ENCODE measurements around the gene NEU1. TPM values are rescaled to one million over a fixed set of nuclear protein-coding genes. Genes with fewer than 3 reads are reported as not detected.

The NEU1 gene
- total RNA-seq, 1 experiment from 2014 or later: 44.8 TPM

- TF ChIP-seq HMGXB4 (CRISPR knock-in tag; IDR thresholded peaks at IDR 0.05) (0 out of 2 replicates have a peak, but pooled peaks have one; percentile 43), ESRRA (CRISPR knock-in tag; IDR thresholded peaks at IDR 0.05; ENCODE audit: borderline replicate concordance) (no peak), HMGA2 (CRISPR knock-in tag; IDR thresholded peaks at IDR 0.05) (no peak), E2F4 (CRISPR knock-in tag; IDR thresholded peaks at IDR 0.05; ENCODE audit: borderline replicate concordance, low read depth) (no peak)
Measured at GRCh38 chr6:31901415-31901952, 38.9 kb upstream of the NEU1 start (continued).

DNA sequence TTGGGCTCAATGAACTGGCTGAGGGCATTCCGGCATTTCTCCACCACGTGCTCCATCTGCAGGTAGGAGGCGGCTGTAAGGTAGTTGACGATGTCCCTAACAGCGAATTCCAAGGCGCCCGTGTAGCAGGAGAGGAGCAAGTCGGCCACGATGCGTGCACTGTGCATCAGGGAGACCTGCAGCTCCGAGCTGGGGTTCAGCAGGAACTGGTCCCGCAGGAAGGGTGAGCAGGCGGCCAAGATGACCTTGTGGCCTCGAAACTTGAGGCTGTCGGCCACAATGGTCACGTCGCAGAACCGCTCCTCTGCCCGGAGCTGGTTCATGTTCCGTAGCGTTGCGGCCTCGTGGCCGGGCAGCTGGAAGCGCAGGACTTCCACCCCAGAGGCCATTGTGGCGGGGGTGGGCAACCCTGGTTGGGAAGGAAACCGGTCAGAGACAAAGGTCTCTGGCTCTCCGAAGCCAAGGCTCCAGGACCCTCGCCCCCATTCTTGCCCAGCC, 38.3 kb upstream of the NEU1 start:
- ATAC-seq: peak; percentile 3; the same call in 1 of the 2 replicates
- DNase-seq (ENCODE audit: low spot score): peak; percentile 40
- Mint-ChIP-seq H3K4me1 (peaks cover 23% of the 10 kb centered on the region), H3K9me3 (no peaks in the 10 kb centered on the region), H3K4me3 (peak overlapping the region; percentile 64), H3K27ac (peak overlapping the region; percentile 11; the same call in 1 of the 2 replicates), H3K27me3 (ENCODE audit: low read depth) (peaks cover 5% of the 10 kb centered on the region), H3K36me3 (peaks cover 2% of the 10 kb centered on the region; the same call in 1 of the 2 replicates)
- ChIA-PET CTCF (interaction anchor here (0.6 to 1.4 kb wide), 3 partner anchors 22 to 51 kb away, joined by 3 to 7 read pairs (median 4); partner anchors contain the start of gene NEU1), POLR2A (no interaction called here)
- no peak for TF ChIP-seq ETV6 (CRISPR knock-in tag; IDR thresholded peaks at IDR 0.05)
- no peak for TF ChIP-seq ZNF232 (CRISPR knock-in tag; IDR thresholded peaks at IDR 0.05)
- TF ChIP-seq, protein P1, sequence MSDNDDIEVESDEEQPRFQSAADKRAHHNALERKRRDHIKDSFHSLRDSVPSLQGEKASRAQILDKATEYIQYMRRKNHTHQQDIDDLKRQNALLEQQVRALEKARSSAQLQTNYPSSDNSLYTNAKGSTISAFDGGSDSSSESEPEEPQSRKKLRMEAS (CRISPR knock-in tag; IDR thresholded peaks at IDR 0.05): peak; percentile 90
- TF ChIP-seq FOXP1 (CRISPR knock-in tag; IDR thresholded peaks at IDR 0.05; ENCODE audit: borderline replicate concordance): peak; percentile 44; the same call in 1 of the 2 replicates
- TF ChIP-seq ZNF121 (CRISPR knock-in tag; IDR thresholded peaks at IDR 0.05): no peak
- no peak for TF ChIP-seq RORB (CRISPR knock-in tag; IDR thresholded peaks at IDR 0.05)
- TF ChIP-seq, protein P2, sequence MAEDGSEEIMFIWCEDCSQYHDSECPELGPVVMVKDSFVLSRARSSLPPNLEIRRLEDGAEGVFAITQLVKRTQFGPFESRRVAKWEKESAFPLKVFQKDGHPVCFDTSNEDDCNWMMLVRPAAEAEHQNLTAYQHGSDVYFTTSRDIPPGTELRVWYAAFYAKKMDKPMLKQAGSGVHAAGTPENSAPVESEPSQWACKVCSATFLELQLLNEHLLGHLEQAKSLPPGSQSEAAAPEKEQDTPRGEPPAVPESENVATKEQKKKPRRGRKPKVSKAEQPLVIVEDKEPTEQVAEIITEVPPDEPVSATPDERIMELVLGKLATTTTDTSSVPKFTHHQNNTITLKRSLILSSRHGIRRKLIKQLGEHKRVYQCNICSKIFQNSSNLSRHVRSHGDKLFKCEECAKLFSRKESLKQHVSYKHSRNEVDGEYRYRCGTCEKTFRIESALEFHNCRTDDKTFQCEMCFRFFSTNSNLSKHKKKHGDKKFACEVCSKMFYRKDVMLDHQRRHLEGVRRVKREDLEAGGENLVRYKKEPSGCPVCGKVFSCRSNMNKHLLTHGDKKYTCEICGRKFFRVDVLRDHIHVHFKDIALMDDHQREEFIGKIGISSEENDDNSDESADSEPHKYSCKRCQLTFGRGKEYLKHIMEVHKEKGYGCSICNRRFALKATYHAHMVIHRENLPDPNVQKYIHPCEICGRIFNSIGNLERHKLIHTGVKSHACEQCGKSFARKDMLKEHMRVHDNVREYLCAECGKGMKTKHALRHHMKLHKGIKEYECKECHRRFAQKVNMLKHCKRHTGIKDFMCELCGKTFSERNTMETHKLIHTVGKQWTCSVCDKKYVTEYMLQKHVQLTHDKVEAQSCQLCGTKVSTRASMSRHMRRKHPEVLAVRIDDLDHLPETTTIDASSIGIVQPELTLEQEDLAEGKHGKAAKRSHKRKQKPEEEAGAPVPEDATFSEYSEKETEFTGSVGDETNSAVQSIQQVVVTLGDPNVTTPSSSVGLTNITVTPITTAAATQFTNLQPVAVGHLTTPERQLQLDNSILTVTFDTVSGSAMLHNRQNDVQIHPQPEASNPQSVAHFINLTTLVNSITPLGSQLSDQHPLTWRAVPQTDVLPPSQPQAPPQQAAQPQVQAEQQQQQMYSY (CRISPR knock-in tag; IDR thresholded peaks at IDR 0.05): no peak
- no peak for TF ChIP-seq ZNF425 (CRISPR knock-in tag; conservative IDR thresholded peaks at IDR 0.05)
- TF ChIP-seq SP1 (CRISPR knock-in tag; conservative IDR thresholded peaks at IDR 0.05): no peak
- TF ChIP-seq, protein P3, sequence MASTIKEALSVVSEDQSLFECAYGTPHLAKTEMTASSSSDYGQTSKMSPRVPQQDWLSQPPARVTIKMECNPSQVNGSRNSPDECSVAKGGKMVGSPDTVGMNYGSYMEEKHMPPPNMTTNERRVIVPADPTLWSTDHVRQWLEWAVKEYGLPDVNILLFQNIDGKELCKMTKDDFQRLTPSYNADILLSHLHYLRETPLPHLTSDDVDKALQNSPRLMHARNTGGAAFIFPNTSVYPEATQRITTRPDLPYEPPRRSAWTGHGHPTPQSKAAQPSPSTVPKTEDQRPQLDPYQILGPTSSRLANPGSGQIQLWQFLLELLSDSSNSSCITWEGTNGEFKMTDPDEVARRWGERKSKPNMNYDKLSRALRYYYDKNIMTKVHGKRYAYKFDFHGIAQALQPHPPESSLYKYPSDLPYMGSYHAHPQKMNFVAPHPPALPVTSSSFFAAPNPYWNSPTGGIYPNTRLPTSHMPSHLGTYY (CRISPR knock-in tag; IDR thresholded peaks at IDR 0.05): no peak
- TF ChIP-seq, protein P4, sequence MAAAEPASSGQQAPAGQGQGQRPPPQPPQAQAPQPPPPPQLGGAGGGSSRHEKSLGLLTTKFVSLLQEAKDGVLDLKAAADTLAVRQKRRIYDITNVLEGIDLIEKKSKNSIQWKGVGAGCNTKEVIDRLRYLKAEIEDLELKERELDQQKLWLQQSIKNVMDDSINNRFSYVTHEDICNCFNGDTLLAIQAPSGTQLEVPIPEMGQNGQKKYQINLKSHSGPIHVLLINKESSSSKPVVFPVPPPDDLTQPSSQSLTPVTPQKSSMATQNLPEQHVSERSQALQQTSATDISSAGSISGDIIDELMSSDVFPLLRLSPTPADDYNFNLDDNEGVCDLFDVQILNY (CRISPR knock-in tag; IDR thresholded peaks at IDR 0.05): no peak
- TF ChIP-seq CTCF (IDR thresholded peaks at IDR 0.05): no peak
- TF ChIP-seq GTF2I (CRISPR knock-in tag; conservative IDR thresholded peaks at IDR 0.05): no peak
- TF ChIP-seq, protein P5, sequence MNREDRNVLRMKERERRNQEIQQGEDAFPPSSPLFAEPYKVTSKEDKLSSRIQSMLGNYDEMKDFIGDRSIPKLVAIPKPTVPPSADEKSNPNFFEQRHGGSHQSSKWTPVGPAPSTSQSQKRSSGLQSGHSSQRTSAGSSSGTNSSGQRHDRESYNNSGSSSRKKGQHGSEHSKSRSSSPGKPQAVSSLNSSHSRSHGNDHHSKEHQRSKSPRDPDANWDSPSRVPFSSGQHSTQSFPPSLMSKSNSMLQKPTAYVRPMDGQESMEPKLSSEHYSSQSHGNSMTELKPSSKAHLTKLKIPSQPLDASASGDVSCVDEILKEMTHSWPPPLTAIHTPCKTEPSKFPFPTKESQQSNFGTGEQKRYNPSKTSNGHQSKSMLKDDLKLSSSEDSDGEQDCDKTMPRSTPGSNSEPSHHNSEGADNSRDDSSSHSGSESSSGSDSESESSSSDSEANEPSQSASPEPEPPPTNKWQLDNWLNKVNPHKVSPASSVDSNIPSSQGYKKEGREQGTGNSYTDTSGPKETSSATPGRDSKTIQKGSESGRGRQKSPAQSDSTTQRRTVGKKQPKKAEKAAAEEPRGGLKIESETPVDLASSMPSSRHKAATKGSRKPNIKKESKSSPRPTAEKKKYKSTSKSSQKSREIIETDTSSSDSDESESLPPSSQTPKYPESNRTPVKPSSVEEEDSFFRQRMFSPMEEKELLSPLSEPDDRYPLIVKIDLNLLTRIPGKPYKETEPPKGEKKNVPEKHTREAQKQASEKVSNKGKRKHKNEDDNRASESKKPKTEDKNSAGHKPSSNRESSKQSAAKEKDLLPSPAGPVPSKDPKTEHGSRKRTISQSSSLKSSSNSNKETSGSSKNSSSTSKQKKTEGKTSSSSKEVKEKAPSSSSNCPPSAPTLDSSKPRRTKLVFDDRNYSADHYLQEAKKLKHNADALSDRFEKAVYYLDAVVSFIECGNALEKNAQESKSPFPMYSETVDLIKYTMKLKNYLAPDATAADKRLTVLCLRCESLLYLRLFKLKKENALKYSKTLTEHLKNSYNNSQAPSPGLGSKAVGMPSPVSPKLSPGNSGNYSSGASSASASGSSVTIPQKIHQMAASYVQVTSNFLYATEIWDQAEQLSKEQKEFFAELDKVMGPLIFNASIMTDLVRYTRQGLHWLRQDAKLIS (CRISPR knock-in tag; IDR thresholded peaks at IDR 0.05; ENCODE audit: borderline replicate concordance): no peak
